T-helper 2 cell treated with Interferon-gamma antibody and Interleukin-4, amounts not matched to agents 100 ng/mL and 5 ng/mL, for 36 hours (primary cell): Measurements from ENCODE around the gene OTOP3. TPM values are rescaled to one million over a fixed set of nuclear protein-coding genes. Genes with fewer than 3 reads are reported as not detected.
"Not testable (repeated sequence)": the region's sequence is repeated elsewhere in the genome, so short reads cannot be mapped to it uniquely, and the experiment has no call there.

Source experiments
- intact Hi-C: fragments of 100-400 bp; cut with micrococcal nuclease; formaldehyde crosslinking; loops from one replicate; pipeline ENCODE4 v1.15.1; 2023
- total RNA-seq: library from RNA; stranded (reverse); gene quantifications from 2 replicates; pipeline ENCODE4 v1.2.3, GENCODE V29; 2022

Gene OTOP3
- total RNA-seq, 1 donor from 2014 or later: not detected

- intact Hi-C loops: loop anchor here (1.0 to 5.0 kb wide), 2 partner anchors 152 to 241 kb away; no protein-coding TSS in a partner anchor
These were observed 25.1 kb downstream of the OTOP3 start for GRCh38 chr17:74960570-74961342.

- intact Hi-C loops: loop anchor here (1.0 to 5.0 kb wide), 2 partner anchors 150 to 239 kb away; no protein-coding TSS in a partner anchor
These were observed 26.1 kb downstream of the OTOP3 start for GRCh38 chr17:74961657-74962350.

GRCh38 chr17:74962622-74963394 lies 27.1 kb downstream of the OTOP3 start:
- intact Hi-C loops: loop anchor here (5.0 kb wide), 1 partner anchor 149 kb away; no protein-coding TSS in a partner anchor

- intact Hi-C loops: loop anchor here (5.0 kb wide), 1 partner anchor 149 kb away; no protein-coding TSS in a partner anchor
These were observed 28.0 kb downstream of the OTOP3 start for GRCh38 chr17:74963656-74964055.

GRCh38 chr17:74964246-74964761 lies 28.6 kb downstream of the OTOP3 start:
- intact Hi-C loops: loop anchor here (5.0 kb wide), 1 partner anchor 148 kb away; no protein-coding TSS in a partner anchor

- intact Hi-C loops: loop anchor here (5.0 kb wide), 1 partner anchor 147 kb away; no protein-coding TSS in a partner anchor
These were observed 29.4 kb downstream of the OTOP3 start for GRCh38 chr17:74964988-74965622.

GRCh38 chr17:74968361-74968780 lies 32.7 kb downstream of the OTOP3 start:
- intact Hi-C loops: no loop called here

GRCh38 chr17:74969501-74969900 lies 33.8 kb downstream of the OTOP3 start:
- intact Hi-C loops: not testable (repeated sequence)

- intact Hi-C loops: loop anchor here (5.0 kb wide), 1 partner anchor 42 kb away; the partner anchor contains the start of gene MRPL58
These were observed 34.7 kb downstream of the OTOP3 start for GRCh38 chr17:74970395-74970794.

- intact Hi-C loops: loop anchor here (5.0 kb wide), 1 partner anchor 41 kb away; the partner anchor contains the start of gene MRPL58
These were observed 35.6 kb downstream of the OTOP3 start for GRCh38 chr17:74971069-74971841.

GRCh38 chr17:74971842-74972106 lies 36.1 kb downstream of the OTOP3 start:
- intact Hi-C loops: loop anchor here (5.0 kb wide), 1 partner anchor 41 kb away; the partner anchor contains the start of gene MRPL58

GRCh38 chr17:74972107-74972972 lies 36.6 kb downstream of the OTOP3 start, which contains the start of gene HID1:
TSS of gene HID1 (minus strand) at chr17:74972759. CDS start at chr17:74972656, 103 bp downstream.
- intact Hi-C loops: loop anchor here (5.0 kb wide), 1 partner anchor 40 kb away; the partner anchor contains the start of gene MRPL58

- intact Hi-C loops: loop anchor here (5.0 kb wide), 1 partner anchor 39 kb away; the partner anchor contains the start of gene MRPL58
These were observed 37.3 kb downstream of the OTOP3 start for GRCh38 chr17:74972973-74973328.

GRCh38 chr17:74975943-74976342 lies 40.2 kb downstream of the OTOP3 start:
- intact Hi-C loops: no loop called here

- intact Hi-C loops: no loop called here
These were observed 42.1 kb downstream of the OTOP3 start for GRCh38 chr17:74977802-74978201.

- intact Hi-C loops: no loop called here
These were observed 42.5 kb downstream of the OTOP3 start for GRCh38 chr17:74978240-74978639.

GRCh38 chr17:74979408-74980146 lies 43.9 kb downstream of the OTOP3 start:
- intact Hi-C loops: no loop called here
